SU-DHL-6 (cell line): ENCODE results near the gene SLC4A3.

Source experiments
- H2AFZ ChIP-seq: fragments of 200-600 bp; sonication (generic); 2 replicates; pipeline ENCODE4 v1.6.1; 2014; ENCODE audit warnings: low read depth, mild to moderate bottlenecking, moderate library complexity, mixed read lengths, antibody characterized with exemption, low read length; ENCODE audit not compliant: severe bottlenecking
- H3F3A ChIP-seq: fragments of 200-600 bp; shearing (Covaris generic); 2 replicates; pipeline ENCODE4 v1.6.0; 2016; ENCODE audit warnings: antibody characterized with exemption, mild to moderate bottlenecking; ENCODE audit not compliant: insufficient read depth
- H3K27ac ChIP-seq: fragments of 200-600 bp; sonication (generic); 2 replicates; pipeline ENCODE4 v1.5.1; 2016; ENCODE audit warnings: low read depth, mild to moderate bottlenecking, low read length, moderate library complexity, mixed read lengths
- H3K27me3 ChIP-seq: fragments of 200-600 bp; sonication (generic), shearing (Covaris generic); 2 replicates; pipeline ENCODE4 v1.6.0; 2014; ENCODE audit warnings: mild to moderate bottlenecking, low read length
- H3K36me3 ChIP-seq: fragments of 200-600 bp; sonication (generic); 2 replicates; pipeline ENCODE4 v1.6.1; 2014; ENCODE audit warnings: mild to moderate bottlenecking, low read length, mixed read lengths
- H3K4me2 ChIP-seq: fragments of 300-600, 200-600 bp; shearing (Covaris generic), sonication (generic); 2 replicates; pipeline ENCODE4 v1.6.0; 2014; ENCODE audit warnings: low read length, low read depth, mild to moderate bottlenecking; ENCODE audit not compliant: poor library complexity, severe bottlenecking
- H3K4me3 ChIP-seq: fragments of 200-600 bp; sonication (generic); 2 replicates; pipeline ENCODE4 v1.5.1; 2014; ENCODE audit warnings: antibody characterized with exemption, low read length, mild to moderate bottlenecking, mixed read lengths; ENCODE audit not compliant: insufficient read depth, poor library complexity, severe bottlenecking
- H3K79me2 ChIP-seq: fragments of 200-600 bp; sonication (generic); 2 replicates; pipeline ENCODE4 v1.6.1; 2014; ENCODE audit warnings: mild to moderate bottlenecking, low read length, moderate library complexity; ENCODE audit not compliant: insufficient read depth
- H3K9ac ChIP-seq: fragments of 200-600 bp; sonication (generic); 2 replicates; pipeline ENCODE4 v1.7.0; 2014; ENCODE audit warnings: mild to moderate bottlenecking, low read length
- H3K9me2 ChIP-seq: fragments of 200-600 bp; sonication (generic); replicated peaks from 2 replicates; pipeline ENCODE4 v1.6.1; 2014; ENCODE audit warnings: low read length; ENCODE audit not compliant: insufficient read depth
- H3K9me3 ChIP-seq: fragments of 200-600 bp; sonication (generic); 2 replicates; pipeline ENCODE4 v1.6.1; 2014; ENCODE audit warnings: low read length, mixed read lengths; ENCODE audit not compliant: insufficient read depth
- H4K20me1 ChIP-seq: fragments of 200-600 bp; sonication (generic); 2 replicates; pipeline ENCODE4 v1.6.1; 2014; ENCODE audit warnings: low read depth, mild to moderate bottlenecking, antibody characterized with exemption, low read length, moderate library complexity, mixed read lengths
- CTCF ChIP-seq: fragments of 200-600 bp; sonication (generic); IDR thresholded peaks from one replicate; pipeline ENCODE4 v1.5.1; 2017; ENCODE audit warnings: antibody characterized with exemption, mild to moderate bottlenecking, low read length, moderate library complexity; ENCODE audit not compliant: insufficient read depth, poor library complexity, severe bottlenecking
- EZH2phosphoT487 ChIP-seq: fragments of 200-600 bp; sonication (generic), shearing (Covaris generic); conservative IDR thresholded peaks from 2 replicates; pipeline ENCODE4 v1.6.1; 2018; ENCODE audit warnings: mild to moderate bottlenecking, antibody characterized with exemption, low read length, moderate library complexity, mixed read lengths

Gene SLC4A3

DNA sequence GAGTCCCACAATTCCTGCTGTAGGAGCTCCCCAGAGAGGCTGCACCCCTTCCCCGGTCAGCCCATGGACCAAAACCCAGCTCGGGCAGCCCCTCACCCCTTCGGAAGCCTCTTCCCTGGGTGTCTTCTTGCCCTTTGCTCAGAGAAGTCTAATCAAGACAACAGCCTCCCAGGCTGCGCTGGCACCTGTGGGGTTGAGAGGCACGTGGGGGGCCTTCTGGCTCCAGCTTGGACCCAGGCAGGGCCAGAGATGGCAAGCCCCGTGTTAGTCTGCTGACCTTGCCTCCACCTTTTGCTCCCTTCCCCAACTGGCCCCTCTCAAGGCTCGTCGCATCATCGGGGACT lies 10.4 kb downstream of the SLC4A3 start:
- H3K27me3 ChIP-seq, result no peaks in the 10 kb centered on the region
- no peak overlapping the region for H3K4me2 ChIP-seq
- no peaks in the 10 kb centered on the region for H3K36me3 ChIP-seq
- H4K20me1 ChIP-seq, result no peaks in the 10 kb centered on the region
- no peak for TF ChIP-seq EZH2phosphoT487
- no peak for TF ChIP-seq CTCF
- no peak overlapping the region for H2AFZ ChIP-seq
- H3K27ac ChIP-seq, result no peak overlapping the region
- no peaks in the 10 kb centered on the region for H3F3A ChIP-seq
- H3K9ac ChIP-seq, result no peak overlapping the region
- no peaks in the 10 kb centered on the region for H3K9me2 ChIP-seq
- no peak overlapping the region for H3K4me3 ChIP-seq
- H3K9me3 ChIP-seq, result no peaks in the 10 kb centered on the region
- no peaks in the 10 kb centered on the region for H3K79me2 ChIP-seq

GRCh38 chr2:219638217-219638947 lies 11.0 kb downstream of the SLC4A3 start:
- no peaks in the 10 kb centered on the region for H4K20me1 ChIP-seq
- no peak overlapping the region for H3K27ac ChIP-seq
- H3F3A ChIP-seq, result no peaks in the 10 kb centered on the region
- no peak overlapping the region for H2AFZ ChIP-seq
- no peaks in the 10 kb centered on the region for H3K36me3 ChIP-seq
- no peaks in the 10 kb centered on the region for H3K27me3 ChIP-seq
- no peak for TF ChIP-seq CTCF
- H3K4me2 ChIP-seq, result no peak overlapping the region
- no peaks in the 10 kb centered on the region for H3K79me2 ChIP-seq
- no peaks in the 10 kb centered on the region for H3K9me2 ChIP-seq
- no peak overlapping the region for H3K4me3 ChIP-seq
- no peak overlapping the region for H3K9ac ChIP-seq
- H3K9me3 ChIP-seq, result no peaks in the 10 kb centered on the region

GRCh38 chr2:219638948-219639755 lies 11.7 kb downstream of the SLC4A3 start:
- no peaks in the 10 kb centered on the region for H3K27me3 ChIP-seq
- no peak overlapping the region for H3K4me2 ChIP-seq

More at GRCh38 chr2:219638948-219639755, 11.7 kb downstream of the SLC4A3 start:
- Histone ChIP-seq H3K9ac (no peak overlapping the region), H3F3A (no peaks in the 10 kb centered on the region), H3K36me3 (no peaks in the 10 kb centered on the region), H2AFZ (no peak overlapping the region), H4K20me1 (no peaks in the 10 kb centered on the region), H3K4me3 (no peak overlapping the region), H3K79me2 (no peaks in the 10 kb centered on the region), H3K9me3 (no peaks in the 10 kb centered on the region), H3K9me2 (no peaks in the 10 kb centered on the region), H3K27ac (no peak overlapping the region)
- no peak for TF ChIP-seq CTCF
- no peak for TF ChIP-seq EZH2phosphoT487
